DMS114 treated with DMSO at 0.1 percent for 48 hours (cell line): ENCODE results near the gene PIM3.

ENCODE experiments used
- DNase-seq: peaks from one replicate; lab custom pipeline; 2025; ENCODE audit not compliant: unreplicated experiment; lab: John Stamatoyannopoulos, UW

The PIM3 gene

DNA sequence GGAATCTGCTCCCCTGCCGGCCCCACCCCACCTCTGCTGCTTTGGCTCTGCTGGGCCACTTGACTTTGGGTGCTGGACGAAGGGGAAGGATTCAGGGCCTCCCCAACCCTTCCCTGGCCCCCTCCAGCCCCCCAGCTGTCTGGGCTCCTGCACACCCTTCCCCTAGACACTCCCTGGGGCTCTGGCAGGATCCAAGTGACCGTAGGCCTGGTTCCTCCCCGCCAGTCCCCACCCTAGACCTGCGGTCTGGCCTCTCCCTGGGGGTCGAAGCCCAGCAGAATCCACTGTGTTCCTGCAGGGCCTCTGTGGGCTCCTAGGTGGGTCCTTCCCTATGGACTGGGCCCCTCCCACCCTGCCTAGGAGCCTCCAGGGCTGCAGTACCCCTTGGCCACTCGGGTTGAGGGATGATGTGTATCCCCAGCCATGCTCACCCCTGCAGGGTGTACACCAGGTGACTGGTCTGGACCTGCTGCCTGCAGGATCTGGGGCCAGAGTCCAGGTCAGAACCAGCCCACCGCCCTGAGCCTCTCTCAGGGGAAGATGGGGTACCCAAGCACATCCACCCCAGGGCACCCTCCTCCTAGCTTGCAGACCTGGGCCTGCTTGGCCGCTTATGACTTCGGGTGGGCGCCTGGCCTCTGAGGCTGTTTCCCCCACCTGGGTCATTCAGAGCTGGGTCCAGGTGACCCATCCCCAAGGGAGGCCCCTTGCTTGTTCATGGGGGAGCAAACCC lies 5.6 kb downstream of the PIM3 start:
- no peak for DNase-seq

DNA sequence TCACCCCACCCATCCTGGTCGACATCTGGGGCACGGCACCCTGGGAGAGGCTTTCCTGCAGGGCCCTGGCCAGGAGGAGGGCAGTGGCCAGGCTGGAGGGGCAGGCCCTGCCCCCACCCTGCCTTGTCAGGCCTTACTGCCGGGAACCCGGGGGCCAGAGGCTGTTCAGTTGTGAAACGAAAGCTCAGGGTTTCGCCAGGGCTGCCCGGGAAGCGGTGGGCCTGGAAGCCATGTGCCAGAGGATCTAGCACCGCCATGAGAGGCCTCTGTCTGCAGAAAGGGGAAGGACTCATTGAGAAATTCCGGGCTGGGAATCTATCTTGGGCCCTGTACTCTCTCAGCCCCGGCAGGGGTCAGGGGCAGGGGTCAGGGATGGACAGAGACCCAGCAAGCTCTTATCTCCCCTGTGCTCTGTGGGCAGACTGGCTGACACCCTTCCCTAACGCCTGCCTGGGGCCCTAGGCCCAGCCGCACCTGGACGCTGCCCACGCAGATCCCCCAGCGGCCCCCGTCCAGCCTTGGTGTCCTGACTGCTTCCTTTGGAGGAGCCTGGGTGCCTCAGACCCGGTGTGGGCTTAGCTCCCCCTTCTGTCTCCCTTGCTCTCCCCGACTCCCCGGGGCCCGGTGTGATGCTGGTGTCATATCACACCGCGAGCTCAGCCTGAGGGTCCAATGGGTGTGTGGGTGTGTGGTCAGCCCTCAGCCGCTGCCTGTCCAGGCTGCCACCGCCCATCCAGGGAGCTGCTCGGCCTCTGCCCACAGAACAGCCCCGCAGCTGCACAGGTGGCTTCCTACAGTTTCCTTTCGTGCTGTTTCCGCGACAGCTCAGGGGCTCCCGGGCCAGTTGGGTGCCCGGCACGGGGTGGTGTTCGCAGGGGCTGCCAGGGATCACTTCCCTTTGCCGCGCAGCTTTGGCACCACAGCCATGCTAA lies 6.5 kb downstream of the PIM3 start:
- DNase-seq = no peak

DNA sequence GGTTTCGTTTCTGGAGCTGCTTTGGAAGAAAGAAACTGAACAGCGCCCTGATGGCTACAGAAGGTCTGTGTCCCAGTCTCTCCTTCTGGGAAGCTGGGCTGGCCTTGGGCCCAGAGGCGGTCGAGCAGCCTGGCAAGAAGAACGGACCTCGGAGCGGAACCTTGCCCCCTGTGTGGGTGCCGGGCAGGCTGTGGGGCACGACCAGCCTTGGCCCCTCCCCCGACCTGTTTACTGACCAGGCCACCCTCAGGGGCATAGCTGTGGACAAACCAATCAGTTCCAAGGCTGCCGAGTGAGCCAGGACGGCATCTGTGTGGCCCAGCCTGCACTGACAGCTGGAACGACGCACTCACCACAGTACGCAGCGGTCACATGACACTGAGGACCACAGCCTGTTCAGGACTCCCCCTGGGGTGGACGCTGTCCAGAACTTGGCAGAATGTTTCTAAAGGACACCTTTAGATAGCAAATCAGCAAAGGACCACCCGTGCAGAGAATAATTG lies 7.2 kb downstream of the PIM3 start:
- DNase-seq = no peak

DNA sequence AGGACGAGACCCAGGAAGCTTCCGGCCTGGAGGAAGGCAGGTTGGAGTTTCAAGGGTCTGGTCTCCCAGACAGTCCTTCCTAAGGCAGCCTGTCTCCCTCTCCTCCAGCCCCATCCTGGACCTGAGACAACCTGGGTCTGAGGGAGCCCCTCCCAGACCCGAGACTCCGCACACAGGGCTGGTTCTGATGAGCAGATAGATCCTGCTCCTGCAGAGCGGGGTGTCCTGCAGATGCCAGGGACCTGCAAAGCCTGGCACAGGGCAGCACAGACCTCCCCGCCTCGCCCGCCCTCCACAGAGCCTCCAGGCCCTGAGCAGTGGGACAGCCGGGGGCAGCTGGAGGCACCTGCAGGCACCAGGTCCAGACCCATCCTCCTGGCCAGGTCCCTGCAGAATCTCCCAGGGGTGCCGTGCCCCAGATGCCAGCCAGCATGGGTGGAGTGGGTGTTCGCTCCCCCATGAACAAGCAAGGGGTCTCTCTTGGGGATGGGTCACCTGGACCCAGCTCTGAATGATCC lies 7.8 kb downstream of the PIM3 start:
- no peak for DNase-seq

DNA sequence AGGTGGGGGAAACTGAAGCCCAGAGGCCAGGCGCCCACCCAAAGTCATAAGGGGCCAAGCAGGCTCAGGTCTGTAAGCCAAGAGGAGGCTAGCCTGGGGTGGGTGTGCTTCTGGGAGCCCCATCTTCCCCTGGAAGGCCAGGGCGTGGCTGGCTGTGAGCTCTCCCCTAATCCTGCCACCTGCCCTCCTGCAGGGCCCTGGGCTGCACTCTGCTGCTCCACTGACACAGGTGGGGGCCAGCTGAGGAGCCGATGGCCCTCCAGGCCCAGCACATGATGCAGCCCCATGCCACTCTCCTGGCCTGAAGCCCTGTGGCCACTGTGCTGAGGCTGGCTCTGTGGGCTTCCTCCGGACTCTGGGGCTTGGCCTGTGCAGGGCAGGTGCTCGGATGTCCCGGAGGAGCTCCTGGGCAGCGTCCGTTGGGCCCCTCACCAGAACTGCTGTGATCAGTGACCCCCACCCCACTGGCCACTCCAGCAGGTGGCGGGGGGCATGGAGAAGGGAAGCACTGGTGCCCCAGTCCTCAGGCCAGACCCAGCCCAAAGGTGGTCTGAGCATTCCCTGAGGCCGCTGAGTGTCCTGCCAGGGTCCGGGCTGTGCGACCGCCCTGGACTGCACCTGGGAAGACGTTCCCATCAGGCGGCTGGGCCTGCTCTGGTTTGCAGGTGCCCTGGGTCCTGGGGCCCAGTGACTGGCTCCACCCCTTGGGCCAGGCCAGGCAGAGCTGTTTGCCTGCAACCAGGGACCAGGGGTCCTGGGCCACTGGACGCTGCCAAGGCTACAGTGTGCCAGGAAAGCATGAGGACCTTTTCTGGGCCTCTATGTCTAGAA lies 8.5 kb downstream of the PIM3 start:
- DNase-seq = no peak

DNA sequence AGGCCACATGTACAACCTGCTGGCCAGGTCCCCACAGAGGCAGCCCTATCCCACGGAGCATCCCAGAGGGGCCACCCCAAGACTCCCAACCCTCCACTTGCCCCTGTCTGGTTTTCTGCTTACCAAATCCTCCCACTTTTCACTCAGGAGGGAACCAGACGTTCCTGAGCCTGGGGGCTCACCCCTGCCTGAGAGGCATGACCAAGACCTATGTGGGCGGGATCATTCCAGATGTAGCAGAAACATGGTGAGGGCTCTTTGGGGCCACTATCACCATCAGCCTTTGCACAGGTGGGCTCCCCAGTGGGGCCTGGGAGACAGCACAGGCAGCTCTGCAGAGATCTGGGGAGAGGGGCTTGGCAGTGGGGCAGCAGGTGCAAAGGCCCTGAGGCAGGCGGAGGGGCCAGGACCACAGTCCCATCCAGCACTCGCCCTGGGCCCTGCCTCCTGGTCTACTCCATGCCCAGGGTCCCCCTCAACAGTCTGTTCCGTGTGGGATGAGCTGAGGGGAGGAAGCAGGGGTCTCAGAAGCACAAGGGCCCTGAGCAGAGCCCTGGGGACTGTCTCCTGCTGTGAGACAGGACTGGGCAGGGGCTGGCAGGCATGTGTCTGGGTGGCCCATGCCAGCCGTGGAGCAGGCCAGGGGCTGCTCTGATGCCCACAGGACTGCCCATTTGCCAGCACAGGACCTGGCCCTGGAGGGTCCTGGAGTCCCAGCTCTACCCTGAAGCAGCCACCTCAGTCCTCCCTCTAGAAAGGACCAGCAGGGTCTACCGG lies 9.4 kb downstream of the PIM3 start:
- no peak for DNase-seq

DNA sequence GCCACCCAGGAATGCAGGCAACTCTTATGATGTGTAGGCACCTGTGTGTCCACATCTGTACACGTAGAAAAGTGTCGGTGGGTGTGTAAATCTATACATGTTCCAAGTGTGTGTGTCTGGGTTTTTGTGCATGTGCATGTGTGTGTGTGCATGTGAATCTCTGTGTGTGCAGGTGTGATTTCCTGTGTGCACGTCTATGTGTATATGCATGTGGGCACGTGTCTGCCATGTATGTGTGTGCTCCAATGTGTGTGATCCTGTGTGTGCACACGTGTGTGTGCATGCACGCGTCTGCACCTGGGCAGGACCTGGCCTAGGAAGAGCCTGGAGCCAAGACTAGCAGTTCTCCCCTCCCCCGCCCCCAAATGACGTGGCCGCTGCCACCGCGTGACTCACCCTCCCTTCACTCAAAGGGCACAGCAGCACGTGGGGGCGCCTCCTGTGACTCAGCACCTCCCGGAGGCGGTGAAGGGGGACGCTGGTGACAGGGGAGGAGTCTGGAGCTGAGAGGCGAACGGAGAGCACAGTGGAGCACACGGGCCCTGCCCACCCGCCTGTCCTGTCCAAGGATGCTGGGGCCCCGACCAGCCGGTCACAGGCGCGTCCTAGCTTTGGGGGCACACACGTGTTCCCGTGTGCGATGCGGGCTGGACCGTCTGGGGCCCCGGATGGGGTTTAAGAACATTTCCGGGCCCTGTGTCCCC lies 10.1 kb downstream of the PIM3 start:
- DNase-seq = no peak

DNA sequence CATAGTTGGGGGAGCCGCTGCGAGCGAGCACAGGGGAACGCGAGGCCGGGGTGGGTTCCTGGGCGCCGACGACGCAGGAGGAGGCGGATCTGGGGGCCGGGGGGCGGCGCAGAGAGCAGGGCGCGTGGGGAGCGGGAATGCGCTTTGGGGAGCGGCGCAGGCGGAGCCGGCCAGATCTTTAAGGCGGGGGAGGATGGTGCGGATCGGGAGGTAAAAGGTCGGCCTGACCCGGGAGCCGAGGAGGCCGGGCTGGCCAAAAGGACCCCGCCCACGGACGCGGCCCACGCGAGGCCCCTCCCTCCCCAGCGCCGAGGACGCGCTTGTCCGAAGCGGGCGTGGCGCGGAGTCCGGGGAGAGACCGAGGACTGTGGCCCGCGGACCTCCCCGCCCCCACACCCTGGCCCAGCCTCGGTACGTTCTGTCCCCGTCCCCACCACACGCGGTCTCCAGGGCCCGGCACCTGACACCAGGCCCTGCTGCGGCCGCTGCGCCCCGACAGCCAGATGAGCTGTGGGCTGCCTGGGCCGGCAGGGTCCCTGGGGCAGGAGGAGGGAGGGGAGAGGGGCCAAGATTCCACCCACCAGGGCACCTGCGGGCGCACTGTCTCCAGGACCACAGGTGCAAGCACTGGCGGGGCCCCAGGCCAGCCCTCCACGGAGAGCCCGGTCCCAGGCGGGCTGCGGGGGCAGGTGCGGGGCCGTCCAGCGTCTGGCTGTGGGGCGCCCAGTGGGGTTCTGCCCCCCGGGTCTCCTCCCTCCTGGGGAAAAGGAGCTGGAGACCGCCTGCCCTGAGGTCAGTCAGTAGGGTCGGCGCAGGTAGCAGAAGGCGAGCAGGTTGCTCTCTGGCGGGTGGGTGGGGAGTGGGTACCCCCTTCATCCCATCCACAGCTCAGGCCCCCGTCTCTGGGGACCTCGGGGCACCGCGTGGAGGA lies 10.9 kb downstream of the PIM3 start:
- DNase-seq = no peak

DNA sequence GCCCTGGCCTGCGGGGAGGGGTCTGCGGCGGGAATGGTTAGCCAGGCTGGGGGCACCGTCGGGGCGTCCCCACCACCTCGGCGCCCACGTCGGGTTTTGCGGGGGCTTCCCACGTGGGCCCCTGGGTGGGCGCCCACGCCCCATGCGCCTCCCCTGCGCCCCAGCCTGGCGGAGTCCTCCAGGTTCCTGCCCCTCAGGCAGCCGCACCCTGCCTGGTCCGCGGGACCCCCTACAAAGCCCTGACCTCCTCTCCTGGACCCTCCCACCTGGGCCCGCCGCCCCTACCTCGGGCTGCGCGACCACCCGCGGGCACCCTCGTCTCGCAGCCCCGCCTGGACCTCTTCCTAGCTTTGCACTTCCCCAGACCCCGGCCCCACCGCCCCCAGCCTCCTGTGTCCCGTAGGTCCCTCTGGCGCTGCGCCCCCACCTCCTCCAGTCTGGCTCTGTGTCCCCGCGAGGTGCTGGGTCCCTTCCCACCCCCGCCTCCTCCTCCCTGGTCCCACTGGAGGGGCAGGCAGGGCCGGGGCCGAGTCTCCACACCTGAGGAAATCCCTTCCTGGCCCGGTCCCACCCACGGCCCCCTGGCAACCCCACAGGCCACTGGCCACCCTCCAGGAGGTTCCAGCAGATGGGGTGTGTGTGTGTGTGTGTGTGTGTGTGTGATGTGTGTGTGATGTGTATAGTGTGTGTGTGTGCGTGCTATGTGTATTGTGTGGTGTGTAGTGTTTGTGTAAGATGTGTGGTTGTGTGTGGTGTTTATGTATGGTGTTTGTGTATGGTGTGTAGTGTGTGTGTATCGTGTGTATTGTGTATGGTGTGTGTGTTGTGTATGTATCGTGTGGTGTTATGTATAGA lies 11.8 kb downstream of the PIM3 start:
- no peak for DNase-seq

DNA sequence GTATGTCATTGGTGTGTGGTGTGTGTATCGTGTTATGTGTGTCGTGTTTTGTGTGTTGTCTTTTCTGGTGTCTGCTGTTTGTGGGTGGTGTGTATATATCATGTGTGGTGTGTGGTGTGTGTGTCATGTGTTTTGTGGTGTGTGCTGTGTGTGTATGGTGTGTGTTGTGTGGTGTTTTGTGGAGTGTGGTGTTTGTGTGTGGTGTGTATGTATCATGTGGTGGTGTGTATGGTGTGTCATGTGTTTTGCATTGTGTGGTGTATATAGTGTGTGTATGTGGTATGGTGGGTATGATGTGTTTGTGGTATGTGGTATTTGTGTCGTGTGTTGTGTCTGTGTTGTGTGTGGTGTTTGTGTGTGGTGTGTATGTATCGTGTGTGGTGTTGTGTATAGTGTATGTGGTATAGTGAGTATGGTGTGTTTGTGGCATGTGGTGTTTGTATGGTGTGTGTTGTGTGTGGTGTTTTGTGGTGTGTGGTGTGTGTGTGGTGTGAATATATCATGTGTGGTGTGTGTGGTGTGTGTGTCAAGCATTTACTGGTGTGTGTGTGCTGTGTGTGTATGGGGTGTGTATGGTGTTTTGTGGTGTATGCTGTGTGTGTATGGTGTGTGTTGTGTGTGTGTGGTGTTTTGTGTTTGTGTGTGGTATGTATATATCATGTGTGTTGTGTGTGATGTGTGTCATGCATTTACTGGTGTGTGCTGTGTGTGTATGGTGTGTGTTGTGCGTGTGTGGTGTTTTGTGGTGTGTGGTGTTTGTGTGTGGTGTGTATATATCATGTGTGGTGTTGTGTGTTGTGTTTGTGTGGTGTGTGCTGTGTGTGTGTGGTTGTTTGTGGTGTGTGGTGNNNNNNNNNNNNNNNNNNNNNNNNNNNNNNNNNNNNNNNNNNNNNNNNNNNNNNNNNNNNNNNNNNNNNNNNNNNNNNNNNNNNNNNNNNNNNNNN lies 12.7 kb downstream of the PIM3 start:
- DNase-seq = no peak

DNA sequence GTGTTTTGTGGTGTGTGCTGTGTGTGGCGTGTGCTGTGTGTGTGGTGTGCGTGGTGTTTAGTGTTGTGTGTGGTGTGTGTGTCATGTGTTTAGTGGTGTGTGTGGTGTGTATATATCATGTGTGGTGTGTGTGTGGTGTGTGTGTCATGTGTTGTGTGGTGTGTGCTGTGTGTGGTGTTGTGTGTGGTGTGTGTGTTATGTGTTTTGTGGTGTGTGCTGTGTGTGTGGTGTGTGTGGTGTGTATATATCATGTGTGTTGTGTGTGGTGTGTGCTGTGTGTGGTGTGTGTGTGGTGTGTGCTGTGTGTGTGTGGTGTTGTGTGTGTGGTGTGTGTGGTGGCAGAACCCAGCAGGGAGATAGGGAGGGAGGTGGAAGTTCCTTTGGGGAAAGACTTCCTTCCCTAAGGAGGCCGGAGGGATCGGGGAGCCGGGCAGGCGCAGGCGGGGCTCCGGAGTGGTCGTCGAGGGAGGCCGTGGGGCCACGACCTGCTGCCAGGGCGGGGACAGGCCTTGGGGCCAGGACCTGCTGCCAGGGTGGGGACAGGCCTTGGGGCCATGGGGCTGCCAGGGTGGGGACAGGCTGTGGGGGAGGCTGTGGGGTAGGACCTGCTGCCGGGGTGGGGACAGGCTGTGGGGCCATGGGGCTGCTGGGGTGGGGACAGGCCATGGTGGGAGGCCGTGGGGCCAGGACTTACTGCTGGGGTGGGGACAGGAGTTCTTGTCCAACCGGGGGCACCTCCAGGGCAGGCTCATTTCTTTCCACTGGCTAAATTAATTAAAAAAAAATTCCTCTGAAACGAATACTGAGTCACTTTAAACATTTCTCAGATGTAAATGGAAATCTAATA lies 15.2 kb downstream of the PIM3 start:
- DNase-seq = no peak

DNA sequence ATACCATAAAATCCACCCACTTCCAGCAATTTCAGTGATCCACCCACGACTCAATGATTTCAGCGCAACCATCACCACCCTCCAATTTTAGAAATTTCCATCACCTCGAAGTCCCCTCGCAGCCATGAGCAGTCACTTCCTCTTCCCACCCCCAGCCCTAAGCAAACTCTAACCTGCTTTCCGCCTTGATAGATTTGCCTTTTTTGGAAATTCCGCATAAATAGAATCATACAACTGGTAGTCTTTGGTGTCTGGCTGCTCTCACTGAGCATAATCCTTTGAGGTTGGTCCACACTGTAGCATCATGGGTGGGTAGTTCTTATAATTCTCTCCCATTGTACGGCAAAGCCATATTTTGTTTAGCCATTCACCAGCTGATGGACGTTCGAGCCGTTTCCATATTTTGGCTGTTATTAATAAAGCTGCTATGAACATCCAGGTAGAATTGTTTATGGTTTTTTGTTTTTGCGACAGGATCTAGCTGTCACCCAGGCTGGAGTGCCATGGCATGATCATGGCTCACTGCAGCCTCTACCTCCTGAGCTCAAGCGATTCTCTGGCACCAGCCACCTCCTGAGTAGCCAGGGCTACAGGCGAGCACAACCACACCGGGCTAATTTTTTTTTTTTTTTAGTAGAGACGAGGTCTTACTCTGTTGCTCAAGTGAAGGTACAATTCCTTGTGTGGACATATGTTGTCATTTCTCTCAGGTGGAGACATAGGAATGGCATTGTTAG lies 16.0 kb downstream of the PIM3 start:
- DNase-seq = no peak

DNA sequence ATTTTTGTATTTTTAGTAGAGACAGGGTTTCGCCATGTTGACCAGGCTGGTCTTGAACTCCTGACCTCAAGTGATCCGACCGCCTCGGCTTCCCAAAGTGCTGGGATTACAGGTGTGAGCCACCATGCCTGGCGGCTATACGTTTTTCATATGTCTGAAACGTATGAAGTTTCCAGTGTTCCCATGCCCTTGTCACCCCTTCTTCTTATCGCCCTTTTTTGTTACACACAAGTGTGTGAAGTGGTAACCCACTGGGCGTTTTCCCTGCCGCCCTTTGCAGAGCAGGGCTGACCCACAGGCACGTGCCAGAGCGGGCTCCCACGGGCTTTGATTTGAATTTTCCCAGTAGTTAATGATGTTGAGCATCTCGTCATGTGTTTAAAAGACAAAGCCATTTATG lies 17.0 kb downstream of the PIM3 start:
- DNase-seq = no peak

DNA sequence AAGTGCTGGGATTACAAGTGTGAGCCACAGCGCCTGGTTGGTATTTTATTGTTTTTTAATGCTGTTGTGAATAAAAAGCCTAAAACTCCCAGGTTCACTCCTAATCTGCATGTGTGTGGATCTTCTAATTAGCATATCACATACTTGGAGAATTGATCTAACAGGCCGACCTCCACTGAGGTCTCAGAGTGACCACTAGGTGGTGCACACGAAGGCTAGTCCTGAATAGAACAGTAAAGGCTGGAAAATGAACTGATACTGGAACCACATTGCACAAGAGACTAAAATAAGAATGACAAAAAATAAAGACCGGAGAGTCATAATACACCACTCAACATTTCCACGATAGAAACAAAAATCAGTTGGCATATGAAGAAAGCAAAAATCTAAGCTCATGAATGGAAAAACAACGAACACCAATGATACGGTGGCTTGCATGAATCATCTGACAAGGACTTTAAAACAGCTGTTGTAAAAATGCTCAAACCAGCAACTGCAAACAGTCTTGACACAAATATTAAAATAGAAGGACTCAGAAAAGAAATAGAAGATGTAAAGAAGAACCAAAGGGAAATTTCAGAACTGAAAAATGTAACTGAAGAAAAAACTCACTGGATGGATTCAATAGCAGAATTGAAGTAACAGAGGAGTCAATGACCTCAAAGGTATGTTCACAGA lies 19.2 kb downstream of the PIM3 start:
- DNase-seq = no peak
